ENCODE measurements around the gene CCDC192.

The CCDC192 gene

GRCh38 chr5:127820910-127821553 is 117.8 kb downstream of the CCDC192 start:
- no peaks in the 10 kb centered on the region for H3K9me3 ChIP-seq (ENCODE audit: control insufficient read depth, insufficient read depth, low read length)
- H3K9ac ChIP-seq (ENCODE audit: low read depth, low read length) = no peak overlapping the region
- H3K36me3 ChIP-seq (ENCODE audit: insufficient read depth, low read length) = no peaks in the 10 kb centered on the region
- no peaks in the 10 kb centered on the region for H3K4me1 ChIP-seq (ENCODE audit: insufficient read depth, low read length)

DNA sequence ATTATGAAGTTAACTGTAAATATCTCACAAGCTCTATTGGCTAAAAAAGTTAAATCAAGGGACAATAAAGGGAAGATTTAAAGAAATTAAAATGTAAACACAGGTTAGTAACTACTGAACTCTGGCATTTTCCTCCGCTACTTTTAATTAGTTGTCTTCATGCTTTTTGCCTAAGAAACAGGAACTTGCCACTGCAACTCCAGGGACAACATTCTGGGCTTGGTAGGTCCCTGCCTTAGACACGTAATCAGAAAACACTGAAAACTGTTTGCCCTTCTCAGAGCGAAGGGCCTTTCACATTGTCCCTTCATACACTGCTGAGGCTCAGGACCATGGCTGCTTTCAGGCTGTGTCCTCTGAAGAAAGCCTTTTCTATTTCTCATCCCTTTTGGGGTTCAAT is 118.7 kb downstream of the CCDC192 start:
- H3K9ac ChIP-seq (ENCODE audit: low read depth, low read length) = no peak overlapping the region
- H3K9me3 ChIP-seq (ENCODE audit: control insufficient read depth, insufficient read depth, low read length) = no peaks in the 10 kb centered on the region

DNA sequence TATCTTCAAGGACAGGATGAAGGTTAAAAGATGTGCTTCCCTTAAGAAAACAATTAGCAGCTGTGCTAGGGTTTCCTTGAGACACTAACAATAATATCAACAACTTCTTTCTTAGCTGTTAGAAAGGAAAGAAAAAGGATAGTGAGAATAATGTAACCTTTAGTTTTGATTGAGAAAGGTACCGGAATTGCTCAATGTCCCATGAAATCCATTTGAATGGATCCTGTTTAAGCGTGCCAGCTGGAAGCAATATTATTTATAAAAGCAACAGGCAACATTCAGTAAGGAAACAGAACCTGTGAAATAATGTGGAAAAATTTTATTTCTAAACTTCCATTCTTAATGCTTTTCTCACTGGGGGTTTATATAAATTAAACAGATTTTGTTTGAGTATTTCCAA is 120.9 kb downstream of the CCDC192 start:
- Histone ChIP-seq H3K4me1 (ENCODE audit: insufficient read depth, low read length) (no peaks in the 10 kb centered on the region), H3K9me3 (ENCODE audit: control insufficient read depth, insufficient read depth, low read length) (no peaks in the 10 kb centered on the region), H3K36me3 (ENCODE audit: insufficient read depth, low read length) (no peaks in the 10 kb centered on the region), H3K9ac (ENCODE audit: low read depth, low read length) (no peak overlapping the region)

More for the DNA sequence above, 118.7 kb downstream of the CCDC192 start:
- H3K36me3 ChIP-seq (ENCODE audit: insufficient read depth, low read length) = no peaks in the 10 kb centered on the region
- H3K4me1 ChIP-seq (ENCODE audit: insufficient read depth, low read length) = no peaks in the 10 kb centered on the region

GRCh38 chr5:127826011-127826410 is 122.8 kb downstream of the CCDC192 start:
- Histone ChIP-seq H3K4me1 (ENCODE audit: insufficient read depth, low read length) (no peaks in the 10 kb centered on the region), H3K9ac (ENCODE audit: low read depth, low read length) (no peak overlapping the region), H3K36me3 (ENCODE audit: insufficient read depth, low read length) (no peaks in the 10 kb centered on the region), H3K9me3 (ENCODE audit: control insufficient read depth, insufficient read depth, low read length) (no peaks in the 10 kb centered on the region)

GRCh38 chr5:127827451-127827850 is 124.3 kb downstream of the CCDC192 start:
- Histone ChIP-seq H3K9ac (ENCODE audit: low read depth, low read length) (no peak overlapping the region), H3K36me3 (ENCODE audit: insufficient read depth, low read length) (no peaks in the 10 kb centered on the region), H3K9me3 (ENCODE audit: control insufficient read depth, insufficient read depth, low read length) (no peaks in the 10 kb centered on the region), H3K4me1 (ENCODE audit: insufficient read depth, low read length) (no peaks in the 10 kb centered on the region)

GRCh38 chr5:127830157-127830556 is 127.0 kb downstream of the CCDC192 start:
- Histone ChIP-seq H3K9me3 (ENCODE audit: control insufficient read depth, insufficient read depth, low read length) (no peaks in the 10 kb centered on the region), H3K36me3 (ENCODE audit: insufficient read depth, low read length) (no peaks in the 10 kb centered on the region), H3K4me1 (ENCODE audit: insufficient read depth, low read length) (no peaks in the 10 kb centered on the region), H3K9ac (ENCODE audit: low read depth, low read length) (no peak overlapping the region)

- Histone ChIP-seq H3K9ac (ENCODE audit: low read depth, low read length) (no peak overlapping the region), H3K4me1 (ENCODE audit: insufficient read depth, low read length) (no peaks in the 10 kb centered on the region), H3K36me3 (ENCODE audit: insufficient read depth, low read length) (no peaks in the 10 kb centered on the region), H3K9me3 (ENCODE audit: control insufficient read depth, insufficient read depth, low read length) (no peaks in the 10 kb centered on the region)
These were observed 127.8 kb downstream of the CCDC192 start for GRCh38 chr5:127830829-127831598.

- Histone ChIP-seq H3K36me3 (ENCODE audit: insufficient read depth, low read length) (no peaks in the 10 kb centered on the region), H3K4me1 (ENCODE audit: insufficient read depth, low read length) (no peaks in the 10 kb centered on the region), H3K9me3 (ENCODE audit: control insufficient read depth, insufficient read depth, low read length) (no peaks in the 10 kb centered on the region), H3K9ac (ENCODE audit: low read depth, low read length) (no peak overlapping the region)
These were observed 128.9 kb downstream of the CCDC192 start for GRCh38 chr5:127832067-127832466.

DNA sequence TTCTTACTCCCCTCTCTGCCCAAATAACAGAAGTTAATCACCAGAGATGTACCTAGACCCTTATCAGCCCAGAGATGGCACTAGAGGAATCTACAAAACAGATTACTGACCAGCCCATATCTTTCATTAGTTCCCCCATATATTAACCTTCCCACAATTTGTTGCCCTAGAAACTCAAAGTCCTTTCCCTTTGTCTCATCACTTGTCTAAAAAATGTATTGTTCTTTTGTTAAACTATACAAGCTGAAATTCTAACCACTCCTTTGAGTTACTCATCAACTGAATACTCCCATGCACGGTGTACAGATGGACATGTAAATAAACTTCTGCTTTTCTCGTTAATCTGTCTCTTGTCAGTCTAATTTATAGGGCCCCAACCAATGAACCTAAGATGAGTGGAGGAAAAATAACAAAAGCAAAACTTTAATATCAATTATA is 130.9 kb downstream of the CCDC192 start:
- Histone ChIP-seq H3K9me3 (ENCODE audit: control insufficient read depth, insufficient read depth, low read length) (no peaks in the 10 kb centered on the region), H3K36me3 (ENCODE audit: insufficient read depth, low read length) (no peaks in the 10 kb centered on the region), H3K9ac (ENCODE audit: low read depth, low read length) (no peak overlapping the region), H3K4me1 (ENCODE audit: insufficient read depth, low read length) (peaks cover 7% of the 10 kb centered on the region; the same call in 1 of the 2 replicates)

GRCh38 chr5:127834554-127834953 is 131.4 kb downstream of the CCDC192 start:
- no peaks in the 10 kb centered on the region for H3K36me3 ChIP-seq (ENCODE audit: insufficient read depth, low read length)
- no peak overlapping the region for H3K9ac ChIP-seq (ENCODE audit: low read depth, low read length)
- no peaks in the 10 kb centered on the region for H3K9me3 ChIP-seq (ENCODE audit: control insufficient read depth, insufficient read depth, low read length)
- H3K4me1 ChIP-seq (ENCODE audit: insufficient read depth, low read length) = peaks cover 8% of the 10 kb centered on the region; the same call in 1 of the 2 replicates

DNA sequence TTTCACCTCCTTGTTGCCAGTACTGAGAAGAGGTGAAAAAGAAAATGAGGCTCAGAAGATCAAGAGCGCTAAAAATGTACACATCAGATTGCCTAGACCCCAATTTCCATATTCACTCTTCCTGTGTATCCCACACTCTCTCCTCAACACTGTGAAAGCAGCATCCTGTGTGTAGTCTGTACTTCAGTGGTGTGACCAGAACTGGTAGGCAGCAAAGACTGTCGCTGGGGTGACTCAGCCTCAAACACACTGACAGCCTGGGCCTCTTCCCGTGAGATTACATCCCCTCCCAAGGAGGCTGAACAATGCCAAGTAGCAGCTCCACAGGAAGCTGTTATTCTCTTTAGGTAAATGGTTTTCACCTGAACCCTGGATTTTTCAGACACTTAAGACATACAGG is 135.5 kb downstream of the CCDC192 start:
- Histone ChIP-seq H3K9me3 (ENCODE audit: control insufficient read depth, insufficient read depth, low read length) (no peaks in the 10 kb centered on the region), H3K4me1 (ENCODE audit: insufficient read depth, low read length) (peaks cover 8% of the 10 kb centered on the region; the same call in 1 of the 2 replicates), H3K9ac (ENCODE audit: low read depth, low read length) (no peak overlapping the region), H3K36me3 (ENCODE audit: insufficient read depth, low read length) (no peaks in the 10 kb centered on the region)

DNA sequence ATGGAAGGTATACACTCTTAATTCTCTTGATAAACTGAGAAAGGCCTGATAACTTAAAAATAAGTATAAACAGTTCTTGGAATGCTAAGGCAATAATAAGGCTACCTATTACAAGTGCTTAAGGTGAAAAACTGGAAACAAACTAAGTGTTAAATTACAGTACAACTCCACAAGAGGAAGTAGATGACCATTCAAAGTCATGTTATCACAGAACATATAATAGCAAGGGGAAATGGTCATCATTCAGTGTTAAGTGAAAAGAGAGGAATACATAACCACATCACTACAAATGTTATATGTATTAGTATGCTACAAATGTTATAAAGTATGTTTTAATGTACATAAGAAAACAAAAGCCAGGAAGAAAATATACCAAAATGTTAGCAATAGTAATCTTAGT is 135.9 kb downstream of the CCDC192 start:
- Histone ChIP-seq H3K9me3 (ENCODE audit: control insufficient read depth, insufficient read depth, low read length) (no peaks in the 10 kb centered on the region), H3K36me3 (ENCODE audit: insufficient read depth, low read length) (no peaks in the 10 kb centered on the region), H3K4me1 (ENCODE audit: insufficient read depth, low read length) (peaks cover 8% of the 10 kb centered on the region; the same call in 1 of the 2 replicates)

DNA sequence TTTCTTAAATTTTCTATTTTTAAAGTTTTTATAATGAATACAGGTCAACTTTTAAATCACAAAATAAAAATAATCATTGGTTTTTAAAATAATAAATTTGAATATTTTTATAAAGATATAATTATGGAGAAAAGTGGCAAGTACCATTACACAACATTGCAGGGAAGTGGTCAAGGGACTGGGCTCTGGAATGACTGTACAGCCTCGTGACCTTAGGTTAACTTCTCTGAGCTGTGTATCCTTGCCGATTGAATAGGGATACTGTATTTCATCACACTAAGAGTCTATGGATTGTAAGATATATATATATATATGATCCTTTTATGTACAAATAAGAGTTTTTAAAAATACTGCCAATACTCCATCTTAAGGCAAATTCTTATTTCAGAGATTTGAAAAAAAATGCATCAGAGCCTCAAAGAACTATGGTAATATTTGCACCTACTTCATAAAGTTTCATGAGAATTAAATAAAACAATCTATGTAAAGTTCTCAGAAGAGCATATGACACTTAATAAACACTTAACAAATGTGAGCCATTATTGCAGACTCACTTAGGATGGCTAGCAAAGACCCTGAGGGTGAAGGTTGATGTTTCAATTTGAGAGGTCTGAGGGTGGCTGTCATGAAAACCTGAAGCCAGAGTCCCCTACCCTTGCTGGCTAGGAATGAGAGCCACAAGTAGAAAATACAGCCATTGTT is 136.5 kb downstream of the CCDC192 start:
- Histone ChIP-seq H3K36me3 (ENCODE audit: insufficient read depth, low read length) (no peaks in the 10 kb centered on the region), H3K9me3 (ENCODE audit: control insufficient read depth, insufficient read depth, low read length) (no peaks in the 10 kb centered on the region), H3K4me1 (ENCODE audit: insufficient read depth, low read length) (peaks cover 8% of the 10 kb centered on the region; the same call in 1 of the 2 replicates), H3K9ac (ENCODE audit: low read depth, low read length) (no peak overlapping the region)

More for the DNA sequence above, 135.9 kb downstream of the CCDC192 start:
- H3K9ac ChIP-seq (ENCODE audit: low read depth, low read length) = no peak overlapping the region

DNA sequence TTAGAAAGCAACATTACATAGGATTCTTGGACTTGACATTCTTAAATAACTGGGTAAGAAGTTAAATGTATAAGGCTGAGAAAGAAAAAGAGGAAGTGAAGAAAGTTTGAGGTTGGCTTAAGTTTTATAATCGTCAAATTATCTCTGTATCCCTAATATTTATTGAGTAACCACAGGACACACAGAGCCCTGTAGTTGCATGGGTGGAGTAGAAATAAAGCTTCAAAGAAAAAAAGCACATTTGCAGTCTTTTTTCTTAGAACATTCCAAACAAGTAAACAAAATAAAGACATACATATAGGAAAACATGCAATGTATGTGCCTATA is 137.0 kb downstream of the CCDC192 start:
- no peak overlapping the region for H3K9ac ChIP-seq (ENCODE audit: low read depth, low read length)
- peaks cover 8% of the 10 kb centered on the region; the same call in 1 of the 2 replicates for H3K4me1 ChIP-seq (ENCODE audit: insufficient read depth, low read length)
- H3K36me3 ChIP-seq (ENCODE audit: insufficient read depth, low read length) = no peaks in the 10 kb centered on the region
- no peaks in the 10 kb centered on the region for H3K9me3 ChIP-seq (ENCODE audit: control insufficient read depth, insufficient read depth, low read length)
